Stomach smooth muscle (tissue), 2 donors: Measurements from ENCODE around the gene PDLIM5.
"Not testable (repeated sequence)": the region's sequence is repeated elsewhere in the genome, so short reads cannot be mapped to it uniquely, and the experiment has no call there.

Experiments
- H3K27ac ChIP-seq: one replicate; pipeline ENCODE4 v1.7.0; 2013; ENCODE audit warnings: mild to moderate bottlenecking, low read length, inconsistent platforms
- H3K27me3 ChIP-seq, 2 donors: one replicate each; pipeline ENCODE4 v1.7.0; 2013; ENCODE audit warnings: low read length in 2 of 2; ENCODE audit not compliant: insufficient read depth in 2 of 2, control insufficient read depth in 1 of 2
- H3K36me3 ChIP-seq, 2 donors: one replicate each; pipeline ENCODE4 v1.7.0; 2013; ENCODE audit warnings: low read length in 2 of 2; ENCODE audit not compliant: control insufficient read depth in 2 of 2, insufficient read depth in 2 of 2
- H3K4me1 ChIP-seq: one replicate; pipeline ENCODE4 v1.7.0; 2013; ENCODE audit warnings: low read length; ENCODE audit not compliant: control insufficient read depth, insufficient read depth
- H3K4me3 ChIP-seq, 2 donors: one replicate each; pipeline ENCODE4 v1.7.0; 2013; ENCODE audit warnings: low read length in 2 of 2
- H3K9ac ChIP-seq, 2 donors: one replicate each; pipeline ENCODE4 v1.7.0; 2013; ENCODE audit warnings: low read length in 2 of 2, mild to moderate bottlenecking in 1 of 2
- H3K9me3 ChIP-seq, 2 donors: one replicate each; pipeline ENCODE4 v1.7.0; 2013; ENCODE audit warnings: low read length in 2 of 2; ENCODE audit not compliant: control insufficient read depth in 2 of 2
- donor health status: healthy.
- donor health status: Pancreatic carcinoma.

The PDLIM5 gene, protein sequence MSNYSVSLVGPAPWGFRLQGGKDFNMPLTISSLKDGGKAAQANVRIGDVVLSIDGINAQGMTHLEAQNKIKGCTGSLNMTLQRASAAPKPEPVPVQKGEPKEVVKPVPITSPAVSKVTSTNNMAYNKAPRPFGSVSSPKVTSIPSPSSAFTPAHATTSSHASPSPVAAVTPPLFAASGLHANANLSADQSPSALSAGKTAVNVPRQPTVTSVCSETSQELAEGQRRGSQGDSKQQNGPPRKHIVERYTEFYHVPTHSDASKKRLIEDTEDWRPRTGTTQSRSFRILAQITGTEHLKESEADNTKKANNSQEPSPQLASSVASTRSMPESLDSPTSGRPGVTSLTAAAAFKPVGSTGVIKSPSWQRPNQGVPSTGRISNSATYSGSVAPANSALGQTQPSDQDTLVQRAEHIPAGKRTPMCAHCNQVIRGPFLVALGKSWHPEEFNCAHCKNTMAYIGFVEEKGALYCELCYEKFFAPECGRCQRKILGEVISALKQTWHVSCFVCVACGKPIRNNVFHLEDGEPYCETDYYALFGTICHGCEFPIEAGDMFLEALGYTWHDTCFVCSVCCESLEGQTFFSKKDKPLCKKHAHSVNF

DNA sequence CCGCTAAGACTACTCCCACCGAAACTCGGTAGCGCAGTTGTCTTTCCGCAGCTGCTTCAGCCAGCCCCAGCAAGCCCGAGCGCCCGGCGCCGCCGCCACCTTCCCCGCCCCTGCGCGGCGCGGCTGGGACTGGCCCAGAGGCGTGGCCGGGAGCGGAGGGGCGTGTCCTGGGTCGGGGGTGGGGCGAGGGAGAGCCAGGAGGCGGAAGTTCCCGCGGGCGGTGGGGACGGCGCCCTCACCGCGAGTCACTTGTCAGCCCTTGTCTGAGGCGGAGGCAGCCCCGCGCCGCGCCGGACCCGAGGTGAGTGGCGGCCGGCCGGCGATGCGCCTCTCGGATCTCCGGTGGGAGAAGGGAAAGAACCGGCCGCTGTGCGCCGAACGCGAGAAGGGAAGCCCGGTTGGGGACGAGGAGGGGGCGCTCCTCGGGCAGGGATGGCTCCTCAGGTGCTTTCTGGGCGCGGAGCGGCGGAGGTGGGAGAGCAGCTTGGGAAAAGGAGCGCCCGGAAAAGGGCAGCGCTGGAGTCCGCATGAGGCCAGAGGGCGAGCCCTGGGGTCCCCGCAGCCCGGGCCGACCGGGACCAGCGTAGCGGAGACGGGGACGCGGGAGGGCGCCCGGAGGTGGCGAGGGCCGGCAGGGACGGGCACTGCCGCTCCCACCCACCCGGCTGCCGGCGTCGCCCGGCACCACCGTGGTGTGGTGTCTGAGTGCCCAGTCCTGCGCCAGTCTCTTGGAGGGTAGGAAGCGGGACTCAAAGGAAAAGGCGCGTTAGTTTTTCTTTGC lies at the start of gene PDLIM5:
TSS of gene PDLIM5 (plus strand) at position 248 of the 781 bp plus-strand sequence. CDS start 3,347 bp downstream, outside the sequence.
- Histone ChIP-seq H3K36me3 (peaks cover 0 to 5% of the 10 kb centered on the region in 2 donors), H3K4me1 (peaks cover 5% of the 10 kb centered on the region), H3K27ac (peak within 1 kb of the TSS; percentile 94), H3K9ac (peak within 1 kb of the TSS; percentile 92 to 94), H3K27me3 (no peaks in the 10 kb centered on the region), H3K9me3 (no peaks in the 10 kb centered on the region), H3K4me3 (peak within 1 kb of the TSS; percentile 78 to 83)

DNA sequence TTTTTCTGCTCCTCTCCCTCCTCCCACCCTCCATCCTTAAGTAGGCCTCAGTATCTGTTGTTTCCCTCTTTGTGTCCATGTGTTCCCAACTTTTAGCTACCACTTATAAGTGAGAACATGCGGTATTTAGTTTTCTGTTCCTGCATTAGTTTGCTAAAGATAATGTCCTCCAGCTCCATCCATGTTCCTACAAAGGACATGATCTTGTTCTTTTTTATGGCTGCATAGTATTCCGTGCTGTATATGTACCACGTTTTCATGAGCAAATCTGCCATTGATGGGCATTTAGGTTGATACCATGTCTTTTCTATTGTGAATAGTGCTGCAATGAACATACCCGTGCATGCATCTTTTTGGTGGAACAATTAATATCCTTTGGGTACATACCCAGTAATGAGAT lies 49.3 kb upstream of the PDLIM5 start:
- H3K4me3 ChIP-seq, H3K27me3 ChIP-seq: not testable (repeated sequence)

DNA sequence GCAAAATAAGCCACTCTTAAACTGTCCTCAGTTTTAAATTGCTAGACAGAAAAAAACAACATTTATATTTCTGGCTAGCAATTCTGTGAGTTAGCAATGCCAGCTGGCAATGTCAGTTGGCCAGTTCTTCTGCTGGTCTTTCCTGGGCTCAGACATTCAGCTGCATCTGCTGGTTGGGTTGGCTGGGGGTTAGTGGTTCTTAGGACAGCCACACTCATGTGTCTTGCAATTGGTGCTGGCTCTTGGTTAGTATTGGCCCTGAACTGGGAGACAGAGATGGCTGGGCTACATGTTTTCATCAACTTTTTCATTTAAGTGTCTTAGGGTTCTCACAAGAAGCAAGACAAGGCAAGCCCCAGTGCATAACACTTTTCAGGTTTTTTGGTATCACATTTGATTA lies 48.0 kb upstream of the PDLIM5 start:
- no peaks in the 10 kb centered on the region for H3K27me3 ChIP-seq
- H3K9ac ChIP-seq, result no peak overlapping the region
- H3K9me3 ChIP-seq, result no peaks in the 10 kb centered on the region
- no peaks in the 10 kb centered on the region for H3K4me1 ChIP-seq
- no peaks in the 10 kb centered on the region for H3K36me3 ChIP-seq
- no peak overlapping the region for H3K27ac ChIP-seq
- no peak overlapping the region for H3K4me3 ChIP-seq

More for the DNA sequence above, 49.3 kb upstream of the PDLIM5 start:
- H3K4me1 ChIP-seq, H3K36me3 ChIP-seq, H3K9ac ChIP-seq, H3K27ac ChIP-seq, H3K9me3 ChIP-seq: not testable (repeated sequence)

DNA sequence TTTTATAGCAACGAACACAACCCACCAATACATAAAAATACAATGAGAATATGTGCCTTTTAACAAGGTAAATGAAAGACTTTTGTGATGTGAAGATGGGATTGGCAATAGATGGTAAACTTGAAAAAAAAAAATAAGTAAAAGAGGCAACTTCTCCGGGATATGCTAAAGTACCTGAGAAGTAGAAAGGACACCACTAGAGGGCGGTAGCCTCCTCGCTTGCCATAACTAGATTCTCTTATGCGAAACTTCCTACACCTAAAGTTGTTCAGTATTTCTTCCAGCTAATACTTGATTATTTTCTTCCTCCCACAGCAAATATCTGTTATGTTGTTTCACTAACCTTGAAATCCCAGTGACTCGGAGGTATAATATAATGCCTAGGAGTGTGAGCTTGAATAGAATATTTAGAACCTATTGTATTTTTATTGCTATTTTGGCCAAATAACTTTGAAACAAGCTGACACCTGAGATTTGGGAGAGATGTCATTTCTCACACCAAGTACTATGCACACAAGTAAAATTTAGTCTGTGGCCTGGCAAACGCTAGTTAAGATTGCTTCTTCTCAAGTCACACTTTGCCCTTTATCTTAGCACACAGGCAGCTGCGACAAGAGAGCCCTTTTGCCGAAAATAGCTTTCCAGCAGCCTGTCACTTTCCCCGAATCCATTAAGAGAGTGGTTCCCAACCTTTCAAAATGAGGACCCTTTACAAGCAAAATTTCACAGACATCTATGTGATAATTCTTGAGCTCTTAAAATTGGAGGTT lies 44.9 kb upstream of the PDLIM5 start:
- no peaks in the 10 kb centered on the region for H3K36me3 ChIP-seq
- no peaks in the 10 kb centered on the region for H3K27me3 ChIP-seq
- peak overlapping the region in 1 of 2 donors; percentile 30 for H3K9ac ChIP-seq
- peak overlapping the region; percentile 3 to 41 for H3K4me3 ChIP-seq
- H3K9me3 ChIP-seq, result no peaks in the 10 kb centered on the region
- H3K4me1 ChIP-seq, result no peaks in the 10 kb centered on the region
- H3K27ac ChIP-seq, result no peak overlapping the region

DNA sequence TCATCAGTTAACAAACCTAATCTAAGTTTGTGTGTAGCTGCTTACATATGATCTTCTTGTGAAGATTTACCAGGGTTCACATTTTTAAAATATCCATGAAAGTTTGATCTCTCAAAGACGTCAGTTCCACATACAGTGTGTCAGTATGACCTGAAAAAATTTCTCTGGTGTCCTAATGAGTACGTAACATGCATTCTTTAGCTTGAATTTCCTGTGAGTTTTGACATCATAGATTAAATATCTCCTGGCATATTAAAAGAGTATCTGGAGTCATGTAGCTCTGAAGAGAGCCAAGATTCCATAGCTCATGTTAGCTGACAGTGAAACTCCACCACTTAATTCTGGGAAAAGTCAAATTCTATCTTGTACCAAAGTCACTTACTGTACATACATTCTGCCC lies 43.9 kb upstream of the PDLIM5 start:
- H3K36me3 ChIP-seq, result no peaks in the 10 kb centered on the region
- no peak overlapping the region for H3K9ac ChIP-seq
- H3K27ac ChIP-seq, result no peak overlapping the region
- H3K27me3 ChIP-seq, result no peaks in the 10 kb centered on the region
- H3K9me3 ChIP-seq, result no peaks in the 10 kb centered on the region
- H3K4me1 ChIP-seq, result peaks cover 1% of the 10 kb centered on the region
- H3K4me3 ChIP-seq, result no peak overlapping the region

DNA sequence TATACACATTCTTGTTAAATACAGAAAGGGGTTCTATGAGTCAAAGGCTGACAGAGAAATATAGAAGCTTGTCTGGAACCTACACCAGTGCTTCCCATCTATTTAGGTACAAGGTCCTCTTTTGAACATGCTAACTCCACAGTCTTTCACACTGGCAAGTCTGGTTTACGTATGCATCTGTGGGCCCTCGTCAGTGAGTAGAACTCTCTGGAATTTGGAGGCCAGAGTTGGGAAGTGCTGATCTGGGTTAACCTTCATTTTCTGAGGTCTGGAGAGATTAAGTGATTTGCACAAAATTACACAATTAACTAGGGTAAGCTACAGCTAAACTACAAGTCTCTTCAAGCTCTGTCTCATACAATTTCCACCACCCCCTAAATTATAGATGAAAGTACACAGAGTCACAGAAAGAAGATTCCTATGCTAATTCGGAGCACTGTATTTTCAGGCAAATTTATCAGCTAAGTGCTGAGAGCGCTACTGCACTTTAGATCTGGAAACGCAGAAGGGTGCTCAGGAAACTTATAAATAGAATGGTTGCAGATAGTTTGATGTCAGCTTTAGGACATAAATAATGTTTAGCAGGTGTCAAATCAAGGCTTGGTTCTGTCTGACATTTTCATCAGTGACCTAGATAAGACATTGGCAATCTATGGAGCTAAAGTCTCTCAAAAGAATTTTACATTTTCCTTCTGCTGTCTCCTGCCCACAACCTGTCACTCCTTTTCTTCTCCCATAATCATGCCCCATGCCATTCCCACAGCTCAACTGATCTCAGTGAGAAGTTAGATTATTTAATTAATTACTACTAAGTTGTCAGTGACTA lies 43.0 kb upstream of the PDLIM5 start:
- Histone ChIP-seq H3K27me3 (no peaks in the 10 kb centered on the region), H3K9me3 (no peaks in the 10 kb centered on the region), H3K9ac (no peak overlapping the region), H3K4me1 (peaks cover 5% of the 10 kb centered on the region), H3K36me3 (no peaks in the 10 kb centered on the region), H3K27ac (peak overlapping the region; percentile 33), H3K4me3 (no peak overlapping the region)

DNA sequence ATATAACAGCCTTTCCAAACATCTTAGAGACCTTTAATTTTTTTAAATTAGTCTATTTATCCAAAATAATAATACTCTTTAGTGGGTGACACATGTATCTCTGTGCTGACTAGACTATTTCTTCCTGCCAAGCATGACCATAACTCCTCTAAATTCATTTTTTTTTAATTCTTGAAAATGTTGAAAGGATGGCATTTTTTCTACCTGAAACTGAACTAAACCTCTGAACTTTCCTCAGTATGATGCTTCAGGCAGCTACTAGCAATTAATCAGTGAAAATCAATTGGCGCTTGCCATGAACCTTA lies 42.4 kb upstream of the PDLIM5 start:
- H3K27ac ChIP-seq, result peak overlapping the region; percentile 33
- no peak overlapping the region for H3K4me3 ChIP-seq
- no peak overlapping the region for H3K9ac ChIP-seq
- H3K36me3 ChIP-seq, result no peaks in the 10 kb centered on the region
- no peaks in the 10 kb centered on the region for H3K9me3 ChIP-seq
- no peaks in the 10 kb centered on the region for H3K27me3 ChIP-seq
- peaks cover 5% of the 10 kb centered on the region for H3K4me1 ChIP-seq

DNA sequence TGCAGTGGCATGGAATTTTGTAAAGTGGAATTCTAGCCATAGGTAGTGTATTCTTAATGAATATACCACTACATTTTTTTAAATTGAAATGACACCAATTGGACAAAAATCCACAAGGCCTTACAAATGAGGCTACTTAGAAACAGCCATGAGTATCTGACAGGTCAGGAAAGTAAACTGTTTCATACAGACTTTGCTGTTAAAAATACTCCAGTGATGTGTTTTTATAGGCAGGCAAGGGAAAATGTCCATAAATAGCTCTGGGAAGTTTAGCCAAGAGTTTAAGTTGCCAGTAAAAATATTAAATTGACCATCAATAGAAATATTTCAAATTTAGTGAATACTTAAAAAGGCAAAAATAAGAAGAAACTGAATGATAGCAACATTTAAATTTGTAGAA lies 41.8 kb upstream of the PDLIM5 start:
- Histone ChIP-seq H3K27ac (no peak overlapping the region), H3K36me3 (no peaks in the 10 kb centered on the region), H3K9ac (no peak overlapping the region), H3K9me3 (no peaks in the 10 kb centered on the region), H3K4me3 (no peak overlapping the region), H3K4me1 (peaks cover 5% of the 10 kb centered on the region), H3K27me3 (no peaks in the 10 kb centered on the region)

DNA sequence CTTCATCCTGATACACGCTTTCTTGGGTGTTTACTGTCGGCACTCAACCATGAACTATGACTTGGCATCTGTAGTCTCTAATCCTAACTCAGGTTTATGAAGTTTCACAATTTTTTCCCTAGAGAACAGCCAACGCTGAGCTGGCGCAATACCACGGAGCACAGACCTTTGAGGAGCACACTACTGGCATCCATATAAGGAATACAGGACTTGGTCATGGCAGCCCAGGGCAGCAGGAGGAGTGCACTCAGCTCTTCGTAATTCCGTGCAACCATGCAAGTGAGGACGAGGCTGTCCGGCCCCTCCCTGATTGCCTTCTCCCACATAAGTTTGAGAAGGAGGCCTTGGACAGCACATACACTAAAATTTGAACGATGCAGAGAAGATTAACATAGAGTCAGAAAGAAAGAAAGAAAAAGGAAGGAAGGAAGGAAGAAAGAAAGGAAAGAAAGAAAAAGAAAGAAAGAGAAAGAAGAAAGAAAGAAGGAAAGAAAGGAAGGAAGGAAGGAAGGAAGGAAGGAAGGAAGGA lies 41.0 kb upstream of the PDLIM5 start:
- Histone ChIP-seq H3K9me3 (no peaks in the 10 kb centered on the region), H3K4me3 (peak overlapping the region in 1 of 2 donors; percentile 24), H3K36me3 (no peaks in the 10 kb centered on the region), H3K27ac (peak overlapping the region; percentile 64), H3K9ac (peak overlapping the region in 1 of 2 donors; percentile 48), H3K27me3 (no peaks in the 10 kb centered on the region), H3K4me1 (peaks cover 5% of the 10 kb centered on the region)
